NCI-H748 (cell line): ENCODE results near the gene ACTR2.
"Not testable (repeated sequence)": the region's sequence is repeated elsewhere in the genome, so short reads cannot be mapped to it uniquely, and the experiment has no call there.

ENCODE experiments used
- DNase-seq: peaks from one replicate; lab custom pipeline; 2025; ENCODE audit not compliant: unreplicated experiment; lab: John Stamatoyannopoulos, UW

ACTR2 gene

GRCh38 chr2:65228263-65228750, 676 bp downstream of the ACTR2 start:
- peak; percentile 58 for DNase-seq

- no peak for DNase-seq
Observed at GRCh38 chr2:65231121-65231520, 3.5 kb downstream of the ACTR2 start.

GRCh38 chr2:65231892-65232477, 4.4 kb downstream of the ACTR2 start:
- DNase-seq, result no peak

GRCh38 chr2:65232636-65233035, 5.0 kb downstream of the ACTR2 start:
- DNase-seq, result no peak

GRCh38 chr2:65240657-65241056, 13.0 kb downstream of the ACTR2 start:
- DNase-seq, result no peak

- not testable (repeated sequence) for DNase-seq
Observed at GRCh38 chr2:65244452-65244851, 16.8 kb downstream of the ACTR2 start.

GRCh38 chr2:65252640-65253039, 25.0 kb downstream of the ACTR2 start:
- DNase-seq, result no peak

GRCh38 chr2:65255356-65255755, 27.7 kb downstream of the ACTR2 start:
- no peak for DNase-seq

GRCh38 chr2:65256054-65256453, 28.4 kb downstream of the ACTR2 start:
- DNase-seq, result no peak

- not testable (repeated sequence) for DNase-seq
Observed at GRCh38 chr2:65257866-65258265, 30.2 kb downstream of the ACTR2 start.

- no peak for DNase-seq
Observed at GRCh38 chr2:65261676-65262075, 34.0 kb downstream of the ACTR2 start.

GRCh38 chr2:65263262-65263661, 35.6 kb downstream of the ACTR2 start:
- no peak for DNase-seq

GRCh38 chr2:65263986-65264385, 36.4 kb downstream of the ACTR2 start:
- no peak for DNase-seq

- peak; percentile 56 for DNase-seq
Observed at GRCh38 chr2:65264821-65265670, 37.4 kb downstream of the ACTR2 start.

GRCh38 chr2:65265671-65266045, 38.0 kb downstream of the ACTR2 start:
- no peak for DNase-seq

GRCh38 chr2:65267008-65267407, 39.4 kb downstream of the ACTR2 start:
- DNase-seq, result peak; percentile 8

GRCh38 chr2:65268957-65269356, 41.3 kb downstream of the ACTR2 start:
- DNase-seq, result no peak

GRCh38 chr2:65273344-65273743, 45.7 kb downstream of the ACTR2 start:
- DNase-seq, result no peak

GRCh38 chr2:65275141-65275915, 47.7 kb downstream of the ACTR2 start:
- no peak for DNase-seq

- DNase-seq, result no peak
Observed at GRCh38 chr2:65276609-65277008, 49.0 kb downstream of the ACTR2 start.

GRCh38 chr2:65277118-65277517, 49.5 kb downstream of the ACTR2 start:
- no peak for DNase-seq
